ENCODE data around the gene ZMIZ1.

ZMIZ1 gene

GRCh38 chr10:79191951-79192676, 123.3 kb downstream of the ZMIZ1 start:
- no peak for FAIRE-seq

- no peak for FAIRE-seq
Measured at GRCh38 chr10:79192677-79193003, 123.9 kb downstream of the ZMIZ1 start.

- no peak for FAIRE-seq
Measured at GRCh38 chr10:79193694-79194382, 125.1 kb downstream of the ZMIZ1 start.

- FAIRE-seq: no peak
Measured at GRCh38 chr10:79195091-79195923, 126.5 kb downstream of the ZMIZ1 start.

GRCh38 chr10:79196470-79197461, 128.0 kb downstream of the ZMIZ1 start:
- FAIRE-seq: no peak

- FAIRE-seq: no peak
Measured at GRCh38 chr10:79197558-79197957, 128.8 kb downstream of the ZMIZ1 start.

- no peak for FAIRE-seq
Measured at GRCh38 chr10:79200346-79200745, 131.6 kb downstream of the ZMIZ1 start.

GRCh38 chr10:79201706-79202105, 132.9 kb downstream of the ZMIZ1 start:
- no peak for FAIRE-seq

- FAIRE-seq: no peak
Measured at GRCh38 chr10:79202188-79203013, 133.6 kb downstream of the ZMIZ1 start.

GRCh38 chr10:79203014-79203644, 134.4 kb downstream of the ZMIZ1 start:
- no peak for FAIRE-seq

- FAIRE-seq: no peak
Measured at GRCh38 chr10:79203833-79204232, 135.1 kb downstream of the ZMIZ1 start.

GRCh38 chr10:79206300-79207095, 137.7 kb downstream of the ZMIZ1 start:
- FAIRE-seq: no peak

- FAIRE-seq: no peak
Measured at GRCh38 chr10:79207096-79207357, 138.3 kb downstream of the ZMIZ1 start.

GRCh38 chr10:79207726-79208125, 139.0 kb downstream of the ZMIZ1 start:
- FAIRE-seq: no peak

- no peak for FAIRE-seq
Measured at GRCh38 chr10:79208251-79208983, 139.7 kb downstream of the ZMIZ1 start.

GRCh38 chr10:79209340-79209739, 140.6 kb downstream of the ZMIZ1 start:
- no peak for FAIRE-seq

- FAIRE-seq: no peak
Measured at GRCh38 chr10:79209831-79210230, 141.1 kb downstream of the ZMIZ1 start.

GRCh38 chr10:79210672-79211071, 141.9 kb downstream of the ZMIZ1 start:
- no peak for FAIRE-seq

GRCh38 chr10:79211616-79212015, 142.8 kb downstream of the ZMIZ1 start:
- FAIRE-seq: no peak

GRCh38 chr10:79215531-79215930, 146.8 kb downstream of the ZMIZ1 start:
- FAIRE-seq: no peak
